GM12878 (cell line): Measurements from ENCODE around the gene ARL5C. TPM values are rescaled to one million over a fixed set of nuclear protein-coding genes. Genes with fewer than 3 reads are reported as not detected.

Source experiments
- ATAC-seq: fragments of 200-7000 bp; cut with Tn5 transposase; 3 replicates; pipeline ENCODE4 v1.9.1; 2020; ENCODE audit warnings: mild to moderate bottlenecking, moderate library complexity
- BruUV-seq: library from RNA; stranded (reverse); fragments of 400-500 nt; replicated peaks from 2 replicates; lab custom pipeline; 2021; lab: Mats Ljungman, UMichigan
- CTCF ChIA-PET: fragments of 300-600 bp; sonication (Branson Sonifier 250); formaldehyde crosslinking; extraction: SDS; loops from one replicate; lab custom pipeline; 2021; ENCODE audit warnings: inconsistent platforms; lab: Yijun Ruan, JAX
- POLR2A ChIA-PET: fragments of 350-600 bp; formaldehyde crosslinking; extraction: SDS; loops from one replicate; lab custom pipeline; 2021; ENCODE audit warnings: inconsistent platforms; lab: Charles Lee
- RAD21 ChIA-PET: fragments of 300-600 bp; sonication (Branson Sonifier 250); formaldehyde crosslinking; loops from one replicate; lab custom pipeline; 2023; ENCODE audit warnings: antibody characterized with exemption; ENCODE audit not compliant: unreplicated experiment; lab: Charles Lee
- SMC1A ChIA-PET: fragments of 300-600 bp; sonication (Branson Sonifier 250); formaldehyde crosslinking; loops from one replicate; lab custom pipeline; 2023; ENCODE audit not compliant: unreplicated experiment, uncharacterized antibody; lab: Charles Lee
- DNase-seq: peaks from one replicate; pipeline ENCODE4 v3.0.0-alpha.2; 2011; ENCODE audit warnings: low read depth, low spot score
- FAIRE-seq: peaks from 3 replicates; lab custom pipeline; 2011; peaks lifted over from hg19 to GRCh38; lab: Jason Lieb, UNC
- H2AFZ ChIP-seq: 2 replicates; pipeline ENCODE4 v1.6.0; 2011; ENCODE audit warnings: low read depth, low read length, control low read depth; ENCODE audit not compliant: control insufficient read depth
- H3K27ac ChIP-seq: 2 replicates; pipeline ENCODE4 v1.5.1; 2011; ENCODE audit warnings: control low read depth; ENCODE audit not compliant: control insufficient read depth, insufficient read depth
- H3K27me3 ChIP-seq, 2 experiments: replicated peaks in 1 of 2; 2 replicates each; pipeline versions ENCODE4 v1.6.0 to v1.6.1; 2011; ENCODE audit warnings: low read length in 1 of 2; ENCODE audit not compliant: control insufficient read depth in 2 of 2, insufficient read depth in 2 of 2
- H3K36me3 ChIP-seq, 2 experiments: 2 replicates each; pipeline ENCODE4 v1.5.1; 2011; ENCODE audit warnings: low read length in 1 of 2; ENCODE audit not compliant: control insufficient read depth in 2 of 2, insufficient read depth in 2 of 2
- H3K4me1 ChIP-seq: 2 replicates; pipeline ENCODE4 v1.6.1; 2011; ENCODE audit warnings: mild to moderate bottlenecking, low read length, moderate library complexity, mixed read lengths; ENCODE audit not compliant: control insufficient read depth, insufficient read depth
- H3K4me2 ChIP-seq: 2 replicates; pipeline ENCODE4 v1.6.0; 2011; ENCODE audit warnings: control low read depth; ENCODE audit not compliant: control insufficient read depth, insufficient read depth
- H3K4me3 ChIP-seq: fragments of 200-600 bp; sonication (generic); 2 replicates; pipeline ENCODE4 v1.5.1; 2016
- H3K79me2 ChIP-seq: 2 replicates; pipeline ENCODE4 v1.6.0; 2011; ENCODE audit warnings: low read length; ENCODE audit not compliant: control insufficient read depth, insufficient read depth
- H3K9ac ChIP-seq: 2 replicates; pipeline ENCODE4 v1.8.0; 2011; ENCODE audit warnings: low read length, control low read depth, mixed read lengths; ENCODE audit not compliant: control insufficient read depth, insufficient read depth
- H3K9me3 ChIP-seq: replicated peaks from 3 replicates; pipeline ENCODE4 v1.5.1; 2011; ENCODE audit warnings: mild to moderate bottlenecking, low read length; ENCODE audit not compliant: control insufficient read depth, insufficient read depth
- H4K20me1 ChIP-seq: 2 replicates; pipeline ENCODE4 v1.6.0; 2011; ENCODE audit not compliant: control insufficient read depth, insufficient read depth
- ATF2 ChIP-seq: IDR thresholded peaks from 2 replicates; pipeline ENCODE4 v1.6.1; 2012; ENCODE audit warnings: low read length, inconsistent platforms
- CREB1 ChIP-seq: IDR thresholded peaks from 2 replicates; pipeline ENCODE4 v1.6.1; 2012; ENCODE audit warnings: low read depth, mild to moderate bottlenecking, inconsistent platforms
- DPF2 ChIP-seq: fragments of 450-650 bp; IDR thresholded peaks from 2 replicates; pipeline ENCODE4 v1.6.1; 2017; ENCODE audit warnings: mild to moderate bottlenecking
- EED ChIP-seq: sonication (generic); IDR thresholded peaks from 2 replicates; pipeline ENCODE4 v1.6.1; 2016; ENCODE audit warnings: antibody characterized with exemption, low read depth
- ESRRA ChIP-seq: IDR thresholded peaks from 2 replicates; pipeline ENCODE4 v1.6.1; 2012; ENCODE audit warnings: mild to moderate bottlenecking, low read length, improper control_type of control experiment
- EZH2 ChIP-seq: IDR thresholded peaks from 2 replicates; pipeline ENCODE4 v1.6.1; 2012; ENCODE audit warnings: low read depth, mild to moderate bottlenecking, control low read depth, inconsistent platforms, low read length, borderline replicate concordance; ENCODE audit not compliant: control insufficient read depth
- HDAC6 ChIP-seq: fragments of 200-600 bp; sonication (generic); IDR thresholded peaks from one replicate; pipeline ENCODE4 v1.8.0; 2017; ENCODE audit warnings: antibody characterized with exemption; ENCODE audit not compliant: unreplicated experiment
- IKZF1 ChIP-seq: fragments of 450-650 bp; conservative IDR thresholded peaks from 2 replicates; pipeline ENCODE4 v1.6.1; 2017; ENCODE audit warnings: antibody characterized with exemption, mild to moderate bottlenecking
- IRF5 ChIP-seq: fragments of 450-650 bp; IDR thresholded peaks from 2 replicates; pipeline ENCODE4 v1.6.1; 2017; ENCODE audit warnings: borderline replicate concordance
- JUNB ChIP-seq: IDR thresholded peaks from 2 replicates; pipeline ENCODE4 v1.6.1; 2016; ENCODE audit warnings: antibody characterized with exemption, mild to moderate bottlenecking
- KAT2A ChIP-seq: conservative IDR thresholded peaks from 2 replicates; pipeline ENCODE4 v1.6.1; 2011; ENCODE audit warnings: low read depth, low read length; ENCODE audit not compliant: control insufficient read depth
- KLF5 ChIP-seq: fragments of 450-650 bp; IDR thresholded peaks from 2 replicates; pipeline ENCODE4 v1.6.1; 2014; ENCODE audit warnings: mild to moderate bottlenecking; ENCODE audit not compliant: partially characterized antibody
- MEF2A ChIP-seq: IDR thresholded peaks from 2 replicates; pipeline ENCODE4 v1.6.1; 2011; ENCODE audit warnings: low read depth, mild to moderate bottlenecking, low read length, moderate library complexity; ENCODE audit not compliant: insufficient read depth
- MTA2 ChIP-seq: fragments of 450-650 bp; IDR thresholded peaks from 2 replicates; pipeline ENCODE4 v1.6.1; 2016; ENCODE audit warnings: low read depth, mild to moderate bottlenecking, moderate library complexity
- NFIC ChIP-seq: IDR thresholded peaks from 2 replicates; pipeline ENCODE4 v1.6.1; 2012; ENCODE audit warnings: low read depth, mild to moderate bottlenecking, inconsistent platforms, low read length, moderate library complexity
- NFYB ChIP-seq: IDR thresholded peaks from 2 replicates; pipeline ENCODE4 v1.6.1; 2011; ENCODE audit warnings: low read depth, mild to moderate bottlenecking, low read length, improper control_type of control experiment, moderate library complexity; ENCODE audit not compliant: insufficient read depth
- PAX8 ChIP-seq: fragments of 450-650 bp; IDR thresholded peaks from 2 replicates; pipeline ENCODE4 v1.6.1; 2017; ENCODE audit warnings: mild to moderate bottlenecking, moderate library complexity
- POLR2A ChIP-seq: IDR thresholded peaks from 2 replicates; pipeline ENCODE4 v1.6.1; 2011; ENCODE audit warnings: low read depth, mild to moderate bottlenecking, low read length
- SREBF1 ChIP-seq: IDR thresholded peaks from 2 replicates; pipeline ENCODE4 v1.6.1; 2012; ENCODE audit warnings: mild to moderate bottlenecking, low read length
- SRF ChIP-seq, 2 experiments: IDR thresholded peaks; 2 replicates each; pipeline ENCODE4 v1.6.1; 2011; ENCODE audit warnings: low read depth in 2 of 2, low read length in 2 of 2, mild to moderate bottlenecking in 1 of 2, moderate library complexity in 1 of 2
- ZNF217 ChIP-seq: fragments of 450-650 bp; IDR thresholded peaks from 2 replicates; pipeline ENCODE4 v1.6.1; 2017; ENCODE audit warnings: antibody characterized with exemption, mild to moderate bottlenecking
- WGBS: methylation state at CpG from one replicate; pipeline ENCODE4 v1.1.6; 2016; ENCODE audit warnings: low lambda C conversion rate; ENCODE audit not compliant: insufficient replicate concordance, insufficient coverage; ENCODE audit errors: missing lambda C conversion rate; 5-methylcytosine and 5-hydroxymethylcytosine counted together
- in situ Hi-C: fragments of 300-500 bp; cut with MboI; formaldehyde crosslinking; loops from 9 replicates; pipeline ENCODE4 v1.14.3; 2018; ENCODE audit warnings: mixed read lengths
- intact Hi-C: fragments of 100-400 bp; cut with micrococcal nuclease; formaldehyde crosslinking; loops from one replicate; pipeline ENCODE4 v1.14.2; 2022; ENCODE audit not compliant: unreplicated experiment
- polyA plus RNA-seq, 11 experiments: library from polyadenylated mRNA; depleted of rRNA in 4 of 11; unstranded in 6 of 11; stranded (reverse) in 5 of 11; fragments of >200 nt; fragmentation: Nextera tagmentation in 4 of 11; fragmentation: Illumina TruSeq in 1 of 11; extraction: Ambion mirVana in 4 of 11; extraction: Trizol in 1 of 11; gene quantifications; 1 replicate in 1 of 11; 2 replicates in 10 of 11; pipeline versions ENCODE4 v1.2.1 to v1.2.3, GENCODE V29; 2011 to 2016; ENCODE audit warnings: inconsistent platforms in 2 of 11, missing spikeins in 2 of 11, low read depth in 1 of 11
- total RNA-seq, 4 experiments: library from RNA; depleted of rRNA in 3 of 4; stranded (reverse); fragments of >200 nt in 3 of 4; fragmentation: Illumina TruSeq in 1 of 4; extraction: Trizol in 1 of 4; gene quantifications; 2 replicates each; pipeline versions ENCODE4 v1.2.1 to v1.2.3, GENCODE V29; 2013 to 2021

Gene ARL5C
- total and polyA plus RNA-seq, 10 of the 15 experiments (the other 5 are each of a cell fraction or from before 2014, with no cell fraction given): not detected

DNA sequence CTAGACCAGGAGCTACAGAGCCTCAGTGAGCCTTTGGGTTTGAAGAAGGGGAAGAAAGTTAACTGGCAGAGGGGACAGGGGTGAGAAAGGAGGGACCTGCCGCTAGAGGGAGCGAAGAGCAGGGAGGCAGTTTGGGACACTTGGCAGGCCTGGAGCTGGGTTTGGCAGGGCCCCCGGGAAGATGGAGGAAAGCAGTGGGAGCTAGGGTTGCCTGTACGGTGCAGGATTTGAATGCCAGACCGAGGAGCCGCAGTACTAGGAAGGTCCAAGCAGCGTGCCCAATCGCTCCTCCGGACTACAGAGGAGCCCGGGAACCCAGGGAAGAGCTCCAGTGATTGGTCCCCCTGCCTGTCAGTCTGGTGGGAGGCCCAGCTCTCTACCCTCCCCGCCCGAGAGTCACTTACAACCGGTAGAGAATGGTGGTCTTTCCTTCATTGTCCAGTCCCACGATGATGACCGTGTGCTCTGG is 1.3 kb downstream of the ARL5C start (continued):
- TF ChIP-seq POLR2A (no peak), CREB1 (0 out of 2 replicates have a peak, but pooled peaks have one; percentile 36), EZH2 (no peak), SRF (IDR thresholded peaks at IDR 0.05; ENCODE audit: low read depth in 2 of 2, low read length in 2 of 2) (no peak), IRF5 (no peak), MEF2A (no peak)

GRCh38 chr17:39161962-39162361 is 4.0 kb downstream of the ARL5C start:
- WGBS: 0% methylated on average over 2 of the region's 2 CpGs
- in situ Hi-C loops: no loop called here
- Histone ChIP-seq H3K9ac (no peak overlapping the region), H3K4me2 (no peak overlapping the region), H3K4me3 (no peak overlapping the region), H4K20me1 (no peaks in the 10 kb centered on the region), H3K27me3 (peaks cover 0 to 2% of the 10 kb centered on the region in 2 experiments; a peak in 2 of 4 replicates), H3K27ac (no peak overlapping the region), H2AFZ (no peak overlapping the region), H3K79me2 (no peaks in the 10 kb centered on the region), H3K9me3 (no peaks in the 10 kb centered on the region), H3K4me1 (peaks cover 4% of the 10 kb centered on the region; the same call in 1 of the 2 replicates), H3K36me3 (no peaks in the 10 kb centered on the region)
- RAD21 ChIA-PET: interaction anchor here (4.0 kb wide), 1 partner anchor 9 kb away, joined by 40 read pairs; the partner anchor contains the start of gene PLXDC1
- BruUV-seq: no TSS peak
- DNase-seq (no peak), ATAC-seq (no peak), FAIRE-seq (no peak)
- SMC1A ChIA-PET: interaction anchor here (7.6 kb wide), 1 partner anchor 9 kb away, joined by 47 read pairs; the partner anchor contains the start of gene PLXDC1
- CTCF ChIA-PET: interaction anchor here (0.7 to 1.7 kb wide), 4 partner anchors 8 to 480 kb away, joined by 4 read pairs; no protein-coding TSS in a partner anchor
- intact Hi-C loops: no loop called here
- POLR2A ChIA-PET: interaction anchor here (0.6 kb wide), 1 partner anchor 39 kb away, joined by 4 read pairs; no protein-coding TSS in a partner anchor
- TF ChIP-seq EED (no peak), ZNF217 (no peak), KAT2A (no peak), NFIC (no peak), HDAC6 (no peak), MTA2 (no peak), DPF2 (no peak), PAX8 (no peak), POLR2A (no peak), ESRRA (no peak), NFYB (no peak), ATF2 (no peak), JUNB (no peak), SREBF1 (no peak), KLF5 (no peak), IKZF1 (no peak)
